ENCODE data around the gene PRR33. TPM values are rescaled to one million over a fixed set of nuclear protein-coding genes. Genes with fewer than 3 reads are reported as not detected.

Gene PRR33
- total RNA-seq, 1 experiment from 2014 or later = not detected

- DNase-seq (ENCODE audit: low read depth, low spot score) (no peak), ATAC-seq (no peak)
- Histone ChIP-seq H3K9me3 (ENCODE audit: control insufficient read depth, insufficient read depth, low read depth, low read length) (no peaks in the 10 kb centered on the region), H3K4me1 (ENCODE audit: control insufficient read depth, insufficient read depth, low read length) (no peaks in the 10 kb centered on the region), H3K27ac (ENCODE audit: low read length) (no peak overlapping the region), H3K27me3 (ENCODE audit: control insufficient read depth, insufficient read depth, low read length) (no peaks in the 10 kb centered on the region), H3K36me3 (ENCODE audit: control insufficient read depth, insufficient read depth, low read length) (no peaks in the 10 kb centered on the region), H3K4me3 (ENCODE audit: low read depth in 2 of 2, low read length in 2 of 2) (no peak overlapping the region)
- intact Hi-C loops (cut with micrococcal nuclease; ENCODE audit: unreplicated experiment) (no loop called here), in situ Hi-C loops (cut with HindIII; ENCODE audit: low pct_unique_long_range_greater_than_20kb, low sequenced_read_pairs) (no loop called here)
- TF ChIP-seq CTCF (IDR thresholded peaks at IDR 0.05) = no peak
- TF ChIP-seq TCF7L2 (IDR thresholded peaks at IDR 0.05; ENCODE audit: low read depth, low read length) = no peak
- TF ChIP-seq REST (IDR thresholded peaks at IDR 0.05; ENCODE audit: insufficient read depth in 1 of 2, low read depth in 2 of 2, low read length in 1 of 2) = no peak
- TF ChIP-seq SIN3A (IDR thresholded peaks at IDR 0.05; ENCODE audit: borderline replicate concordance, insufficient read depth, low read depth, low read length) = no peak
- CTCF ChIA-PET = interaction anchor here (0.5 to 1.3 kb wide), 2 partner anchors 8 to 82 kb away, joined by 4 to 5 read pairs; no protein-coding TSS in a partner anchor
- POLR2A ChIA-PET = no interaction called here
- BruUV-seq (replicated peaks) = no TSS peak
These were observed 1.5 kb downstream of the PRR33 start for GRCh38 chr11:1889941-1890855.

GRCh38 chr11:1889224-1889930, 2.3 kb downstream of the PRR33 start:
- POLR2A ChIA-PET = no interaction called here
- BruUV-seq (replicated peaks) = no TSS peak
- H3K4me3 ChIP-seq (ENCODE audit: low read depth in 2 of 2, low read length in 2 of 2) = no peak overlapping the region

More at GRCh38 chr11:1889224-1889930, 2.3 kb downstream of the PRR33 start:
- TF ChIP-seq REST (IDR thresholded peaks at IDR 0.05; ENCODE audit: insufficient read depth in 1 of 2, low read depth in 2 of 2, low read length in 1 of 2) = no peak
- no peak for TF ChIP-seq POLR2AphosphoS5 (IDR thresholded peaks at IDR 0.05; ENCODE audit: low read depth, low read length)
- no peak for TF ChIP-seq TCF7L2 (IDR thresholded peaks at IDR 0.05; ENCODE audit: low read depth, low read length)
- TF ChIP-seq CTCF (IDR thresholded peaks at IDR 0.05) = no peak
- no peak for TF ChIP-seq SIN3A (IDR thresholded peaks at IDR 0.05; ENCODE audit: borderline replicate concordance, insufficient read depth, low read depth, low read length)
- intact Hi-C loops (cut with micrococcal nuclease; ENCODE audit: unreplicated experiment) (no loop called here), in situ Hi-C loops (cut with HindIII; ENCODE audit: low pct_unique_long_range_greater_than_20kb, low sequenced_read_pairs) (no loop called here)
- Histone ChIP-seq H3K27ac (ENCODE audit: low read length) (no peak overlapping the region), H3K36me3 (ENCODE audit: control insufficient read depth, insufficient read depth, low read length) (no peaks in the 10 kb centered on the region), H3K4me1 (ENCODE audit: control insufficient read depth, insufficient read depth, low read length) (no peaks in the 10 kb centered on the region), H3K27me3 (ENCODE audit: control insufficient read depth, insufficient read depth, low read length) (no peaks in the 10 kb centered on the region), H3K9me3 (ENCODE audit: control insufficient read depth, insufficient read depth, low read depth, low read length) (no peaks in the 10 kb centered on the region)
- CTCF ChIA-PET = interaction anchor here (0.6 kb wide), 2 partner anchors 57 to 391 kb away, joined by 3 to 4 read pairs; no protein-coding TSS in a partner anchor
- no peak for ATAC-seq
- no peak for DNase-seq (ENCODE audit: low read depth, low spot score)

All from Panc1 (cell line).